KOPT-K1 (cell line): ENCODE results near the gene ALK.

ENCODE experiments used
- H3K27ac ChIP-seq: fragments of 200-600 bp; sonication (generic); 2 replicates; pipeline ENCODE4 v1.5.1; 2016; ENCODE audit warnings: antibody characterized with exemption, mild to moderate bottlenecking, low read depth, low read length; ENCODE audit not compliant: poor library complexity, severe bottlenecking
- H3K36me3 ChIP-seq: fragments of 200-600 bp; sonication (generic); 2 replicates; pipeline ENCODE4 v1.5.1; 2017; ENCODE audit warnings: antibody characterized with exemption, mild to moderate bottlenecking, low read length, moderate library complexity; ENCODE audit not compliant: insufficient read depth
- H3K9me3 ChIP-seq: fragments of 200-600 bp; sonication (generic); 2 replicates; pipeline ENCODE4 v1.5.1; 2017; ENCODE audit warnings: antibody characterized with exemption, low read length, mild to moderate bottlenecking; ENCODE audit not compliant: insufficient read depth, poor library complexity, severe bottlenecking

The ALK gene

DNA sequence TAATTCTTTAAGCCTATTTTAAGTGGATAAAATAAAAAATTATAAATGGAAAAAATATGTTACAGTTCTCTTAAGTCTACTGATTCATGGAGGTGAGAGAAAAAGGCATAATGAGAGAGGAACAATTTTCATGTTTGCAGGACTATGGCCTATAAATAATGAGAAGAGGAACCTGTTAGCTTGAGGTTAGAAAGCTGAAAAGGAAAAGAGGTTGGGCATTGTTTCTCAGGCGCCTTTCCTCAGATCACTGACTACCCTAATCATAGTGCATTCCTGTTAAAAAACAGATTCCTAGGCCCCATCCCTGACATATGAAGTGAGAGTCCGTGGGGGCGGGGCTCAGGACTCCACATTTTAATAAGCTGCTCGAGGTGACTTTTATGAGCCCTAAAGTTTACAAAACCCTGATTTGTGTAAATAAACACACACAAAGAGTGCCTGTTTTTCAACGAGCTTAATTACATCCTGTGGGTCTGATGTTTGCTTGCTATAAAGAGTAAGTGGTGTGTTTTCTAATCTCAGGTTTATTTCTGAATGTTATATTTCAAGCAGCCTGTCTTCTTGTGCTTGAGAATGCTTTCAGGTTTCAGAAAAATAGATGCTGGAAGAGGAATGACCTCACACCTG lies 470.7 kb downstream of the ALK start:
- Histone ChIP-seq H3K27ac (no peak overlapping the region), H3K36me3 (no peaks in the 10 kb centered on the region)

GRCh38 chr2:29449499-29449898 lies 471.9 kb downstream of the ALK start:
- Histone ChIP-seq H3K9me3 (no peaks in the 10 kb centered on the region), H3K27ac (no peak overlapping the region), H3K36me3 (no peaks in the 10 kb centered on the region)

More for the DNA sequence above, 470.7 kb downstream of the ALK start:
- H3K9me3 ChIP-seq, result no peaks in the 10 kb centered on the region

GRCh38 chr2:29448096-29448688 lies 473.2 kb downstream of the ALK start:
- no peaks in the 10 kb centered on the region for H3K9me3 ChIP-seq
- no peak overlapping the region for H3K27ac ChIP-seq
- H3K36me3 ChIP-seq, result no peaks in the 10 kb centered on the region

GRCh38 chr2:29447513-29447912 lies 473.9 kb downstream of the ALK start:
- Histone ChIP-seq H3K9me3 (no peaks in the 10 kb centered on the region), H3K27ac (no peak overlapping the region), H3K36me3 (no peaks in the 10 kb centered on the region)

GRCh38 chr2:29446847-29447246 lies 474.5 kb downstream of the ALK start:
- H3K27ac ChIP-seq, result no peak overlapping the region
- no peaks in the 10 kb centered on the region for H3K36me3 ChIP-seq
- no peaks in the 10 kb centered on the region for H3K9me3 ChIP-seq

GRCh38 chr2:29444150-29444549 lies 477.2 kb downstream of the ALK start:
- Histone ChIP-seq H3K27ac (no peak overlapping the region), H3K36me3 (no peaks in the 10 kb centered on the region), H3K9me3 (no peaks in the 10 kb centered on the region)

- no peak overlapping the region for H3K27ac ChIP-seq
Observed at GRCh38 chr2:29443627-29444026, 477.8 kb downstream of the ALK start.

GRCh38 chr2:29443151-29443550 lies 478.2 kb downstream of the ALK start:
- H3K9me3 ChIP-seq, result no peaks in the 10 kb centered on the region
- no peaks in the 10 kb centered on the region for H3K36me3 ChIP-seq
- H3K27ac ChIP-seq, result no peak overlapping the region

More at GRCh38 chr2:29443627-29444026, 477.8 kb downstream of the ALK start:
- no peaks in the 10 kb centered on the region for H3K36me3 ChIP-seq
- no peaks in the 10 kb centered on the region for H3K9me3 ChIP-seq

DNA sequence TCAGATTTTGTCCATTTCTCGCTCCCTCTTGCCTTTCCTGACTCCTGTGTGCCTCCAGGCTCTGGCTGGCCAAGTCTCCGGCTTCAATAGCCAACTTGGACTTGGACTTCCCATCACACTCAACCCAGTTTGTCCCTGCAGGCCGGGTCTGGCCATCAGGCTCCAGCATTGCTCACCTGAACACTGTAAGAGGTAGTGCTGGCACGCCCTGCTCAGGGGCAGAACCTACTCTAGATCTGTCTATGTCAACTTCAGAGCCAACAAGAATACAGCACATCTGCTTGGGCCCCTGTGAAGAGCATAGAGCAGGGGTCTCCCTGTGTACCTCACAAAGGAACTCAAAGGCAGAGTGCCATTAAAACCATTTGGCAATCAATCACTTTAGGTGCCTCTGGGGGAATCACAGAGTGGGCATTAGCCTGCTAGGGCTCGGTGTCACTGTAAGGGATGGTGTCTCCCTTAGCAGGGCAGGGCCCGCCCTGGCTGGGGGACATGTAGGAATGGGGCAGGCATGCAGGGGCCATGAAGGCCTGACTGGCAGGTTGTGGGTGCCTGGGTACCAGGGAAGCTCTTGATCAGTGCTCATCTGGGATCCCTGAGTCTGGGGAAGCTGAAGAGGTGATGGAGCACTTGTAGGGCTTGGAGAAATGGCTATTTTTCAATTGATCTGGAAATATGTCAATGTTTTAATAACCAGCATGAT lies 480.3 kb downstream of the ALK start:
- Histone ChIP-seq H3K27ac (no peak overlapping the region), H3K36me3 (no peaks in the 10 kb centered on the region), H3K9me3 (no peaks in the 10 kb centered on the region)

- Histone ChIP-seq H3K27ac (no peak overlapping the region), H3K36me3 (no peaks in the 10 kb centered on the region), H3K9me3 (no peaks in the 10 kb centered on the region)
Observed at GRCh38 chr2:29433920-29434319, 487.5 kb downstream of the ALK start.

DNA sequence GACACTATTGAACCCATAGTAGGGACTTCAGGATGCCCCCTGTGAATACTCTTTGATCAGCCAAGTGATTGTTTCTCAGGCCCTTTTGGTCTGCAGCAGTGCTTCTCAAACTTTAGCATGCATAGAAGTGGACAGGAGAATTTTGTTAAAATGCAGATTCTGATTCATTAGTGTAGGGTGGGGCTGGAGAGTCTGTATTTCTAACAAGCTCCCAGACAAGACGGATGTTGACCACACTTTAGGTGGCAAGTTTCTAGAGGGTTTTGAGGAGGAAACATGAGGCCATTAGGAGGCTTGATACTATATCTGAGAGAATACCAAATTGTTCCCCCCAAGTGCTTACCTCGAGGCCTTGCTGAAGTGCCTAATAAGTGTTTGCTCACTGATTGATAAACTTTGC lies 488.3 kb downstream of the ALK start:
- H3K9me3 ChIP-seq, result no peaks in the 10 kb centered on the region
- H3K36me3 ChIP-seq, result no peaks in the 10 kb centered on the region
- H3K27ac ChIP-seq, result no peak overlapping the region

GRCh38 chr2:29431485-29431884 lies 489.9 kb downstream of the ALK start:
- Histone ChIP-seq H3K27ac (no peak overlapping the region), H3K36me3 (no peaks in the 10 kb centered on the region), H3K9me3 (no peaks in the 10 kb centered on the region)

DNA sequence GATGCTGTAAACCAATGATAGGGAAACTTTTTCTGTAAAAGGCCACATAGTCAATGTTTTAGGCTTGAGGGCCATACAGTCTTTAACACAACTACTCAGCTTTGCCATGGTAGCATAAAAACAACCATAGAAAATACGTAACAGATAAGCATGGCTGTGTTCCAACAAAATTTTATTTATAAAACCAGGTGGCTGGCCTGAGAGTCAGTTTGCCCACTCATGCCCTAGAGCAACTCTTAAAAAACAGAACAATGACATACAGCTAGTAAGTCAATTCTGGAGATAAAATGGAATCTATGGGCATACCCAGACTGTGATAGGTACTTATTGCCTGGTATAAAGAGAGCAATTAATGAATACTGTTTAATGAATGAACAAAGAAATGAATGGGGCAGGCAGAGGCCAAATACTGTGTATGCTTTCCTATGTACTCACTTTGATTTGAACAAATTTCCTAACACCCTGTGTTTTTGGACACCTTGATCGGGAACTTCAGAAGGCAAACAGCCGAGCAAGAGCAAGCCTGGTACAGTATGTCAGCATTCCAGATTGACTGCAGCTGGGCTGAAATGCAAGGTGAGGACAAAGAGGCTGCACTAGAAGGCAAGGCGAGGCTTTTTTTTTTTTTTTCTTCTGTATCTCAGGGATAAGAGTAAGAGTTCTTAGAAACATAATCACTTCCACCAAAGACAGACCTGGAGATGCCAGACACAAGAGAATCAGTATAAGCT lies 490.8 kb downstream of the ALK start:
- no peaks in the 10 kb centered on the region for H3K36me3 ChIP-seq
- H3K27ac ChIP-seq, result no peak overlapping the region
- H3K9me3 ChIP-seq, result no peaks in the 10 kb centered on the region

DNA sequence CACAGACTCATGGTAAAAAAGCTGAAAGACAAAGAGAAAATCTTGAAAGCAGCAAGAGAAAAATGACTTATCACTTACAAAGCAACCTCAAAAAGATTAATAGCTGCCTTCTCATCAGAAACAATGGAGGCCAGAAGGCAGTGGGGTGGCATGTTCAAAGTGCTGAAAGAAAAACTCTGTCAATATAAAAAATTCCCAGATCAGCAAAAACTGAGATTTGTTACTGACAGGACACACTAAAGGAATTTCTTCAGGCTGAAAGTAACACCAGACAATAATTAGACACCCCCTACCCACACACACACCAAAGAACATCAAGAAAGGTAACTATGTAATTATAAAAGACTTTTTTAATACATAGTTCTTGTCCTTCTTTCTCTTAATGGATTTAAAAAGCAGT lies 495.0 kb downstream of the ALK start:
- Histone ChIP-seq H3K9me3 (no peaks in the 10 kb centered on the region), H3K27ac (no peak overlapping the region), H3K36me3 (no peaks in the 10 kb centered on the region)

DNA sequence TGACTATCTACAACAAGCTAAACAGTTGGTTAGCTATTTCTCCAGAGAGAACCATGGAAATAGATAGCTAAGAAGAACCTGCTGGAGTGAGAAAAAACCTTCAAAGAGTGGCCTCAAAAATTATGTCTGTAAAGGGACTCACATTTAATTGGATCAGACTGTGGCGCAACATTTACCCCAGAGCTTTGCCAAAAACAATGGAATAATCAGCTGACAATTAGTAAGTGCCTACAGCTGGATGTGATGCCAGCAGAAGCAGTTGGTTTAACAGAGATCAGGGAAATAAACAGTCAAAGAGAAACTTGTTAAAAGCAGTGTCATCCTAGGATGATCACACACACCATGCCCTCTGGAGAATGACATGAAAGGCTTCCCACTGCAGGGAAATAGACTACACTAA lies 495.5 kb downstream of the ALK start:
- Histone ChIP-seq H3K27ac (no peak overlapping the region), H3K9me3 (no peaks in the 10 kb centered on the region), H3K36me3 (no peaks in the 10 kb centered on the region)
